GM19395 (cell line): ENCODE results near the gene RFPL3.
"Not testable (repeated sequence)": the region's sequence is repeated elsewhere in the genome, so short reads cannot be mapped to it uniquely, and the experiment has no call there.

Source experiments
- ATAC-seq: cut with Tn5 transposase; IDR thresholded peaks from one replicate; pipeline ENCODE4 v1.9.1; 2021; ENCODE audit warnings: mild to moderate bottlenecking, moderate library complexity; ENCODE audit not compliant: unreplicated experiment

RFPL3 gene

DNA sequence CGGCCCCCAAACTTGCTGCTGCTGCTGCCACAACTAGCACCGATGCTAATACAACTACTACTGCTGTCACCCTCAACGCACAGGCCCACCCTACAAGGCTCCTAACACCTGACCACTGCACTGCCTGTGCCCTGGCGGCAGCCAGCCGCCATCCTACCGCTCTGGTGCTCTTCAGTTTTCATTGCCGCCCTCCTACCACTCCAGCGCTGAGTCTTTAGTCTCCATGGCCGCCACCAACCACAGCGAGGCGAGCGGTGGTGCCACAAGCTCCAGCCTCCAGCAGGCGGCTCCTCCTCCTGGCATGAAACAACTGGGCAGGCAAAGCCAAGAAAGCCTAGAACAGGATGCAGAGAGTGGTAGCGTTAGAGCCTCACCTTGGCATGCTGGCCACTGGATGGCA is 5.0 kb upstream of the RFPL3 start:
- no peak for ATAC-seq

DNA sequence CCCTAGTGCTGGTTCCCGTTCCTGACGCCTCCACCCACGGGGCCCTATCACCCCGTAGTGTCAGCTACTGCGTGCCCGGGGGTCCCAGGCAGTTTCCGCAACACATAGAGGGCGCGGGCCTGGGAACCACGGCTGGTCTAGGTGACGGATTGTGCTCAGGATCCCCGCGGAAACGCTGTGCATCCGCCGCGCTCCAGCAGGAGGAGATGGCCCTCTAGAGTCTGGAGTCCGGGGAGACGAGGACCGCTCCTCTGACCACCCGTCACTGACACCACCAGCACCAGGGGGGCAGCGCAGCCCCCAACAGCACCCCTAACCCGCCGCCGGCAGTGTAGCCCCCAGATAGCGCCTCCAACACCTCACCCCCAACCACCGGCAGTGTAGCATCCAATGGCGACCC is 4.4 kb upstream of the RFPL3 start:
- no peak for ATAC-seq

DNA sequence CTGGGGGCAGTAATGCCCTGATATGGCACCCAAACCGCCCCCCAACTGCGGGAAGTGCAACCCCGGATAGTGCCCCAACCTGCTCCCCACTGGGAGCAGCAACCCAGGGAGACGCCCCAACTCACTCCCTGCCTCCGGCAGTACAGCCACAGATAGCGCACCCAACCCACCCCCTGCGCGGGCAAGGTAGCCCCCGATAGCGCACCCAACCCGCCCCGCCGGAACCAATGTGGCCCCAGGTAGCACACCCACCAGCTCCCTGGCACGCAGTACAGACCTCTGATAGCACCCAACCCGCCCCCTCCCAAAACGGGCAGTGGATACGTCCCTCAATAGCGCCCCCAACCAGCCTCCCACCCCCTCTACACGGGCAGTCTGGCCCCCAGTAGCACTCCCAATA is 3.8 kb upstream of the RFPL3 start:
- ATAC-seq = no peak

DNA sequence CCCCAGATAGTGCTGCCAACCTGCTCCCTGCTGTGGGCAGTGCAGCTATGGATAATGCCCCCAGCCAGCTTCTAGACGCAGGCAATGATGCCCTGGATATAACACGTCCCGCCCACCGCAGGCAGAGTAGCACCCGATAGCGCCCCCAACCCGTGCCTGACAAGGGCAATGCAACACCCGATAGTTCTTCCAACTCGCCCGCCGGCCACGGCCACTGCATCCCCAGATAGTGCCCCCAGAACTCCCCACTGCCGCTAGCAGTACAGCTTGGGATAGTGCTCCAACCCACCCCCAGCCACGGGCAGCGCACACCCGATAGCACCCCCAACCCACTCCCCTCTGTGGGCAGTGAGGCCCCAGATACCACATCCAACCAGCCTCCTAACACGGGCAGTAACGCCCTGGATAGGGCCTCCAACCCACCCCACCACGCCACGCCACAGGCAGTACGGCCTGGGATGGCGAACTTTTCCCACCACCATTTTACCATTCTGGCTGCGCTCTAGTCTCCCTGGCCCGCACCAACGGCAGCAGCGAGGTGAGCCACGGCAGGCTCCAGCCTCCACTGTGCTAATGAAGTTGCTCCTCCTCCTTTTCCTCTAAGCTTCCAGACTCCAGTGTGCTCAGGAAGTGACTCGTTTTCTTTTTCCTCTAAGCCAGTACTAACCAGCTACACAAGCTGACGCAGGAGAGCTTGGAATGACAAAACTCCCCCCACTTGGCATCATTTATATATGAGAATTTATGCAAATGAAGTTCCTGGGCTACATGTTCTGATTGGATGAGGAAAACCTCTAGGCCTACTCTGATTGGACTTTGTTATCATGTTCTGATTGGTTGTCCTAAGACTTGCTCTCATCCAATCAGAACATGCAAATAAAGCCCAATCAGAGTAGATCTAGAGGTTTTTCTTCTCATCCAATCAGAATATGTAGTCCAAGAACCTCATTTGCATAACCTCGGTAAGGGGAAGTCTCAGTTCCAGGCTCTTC is 3.0 kb upstream of the RFPL3 start:
- ATAC-seq = no peak

DNA sequence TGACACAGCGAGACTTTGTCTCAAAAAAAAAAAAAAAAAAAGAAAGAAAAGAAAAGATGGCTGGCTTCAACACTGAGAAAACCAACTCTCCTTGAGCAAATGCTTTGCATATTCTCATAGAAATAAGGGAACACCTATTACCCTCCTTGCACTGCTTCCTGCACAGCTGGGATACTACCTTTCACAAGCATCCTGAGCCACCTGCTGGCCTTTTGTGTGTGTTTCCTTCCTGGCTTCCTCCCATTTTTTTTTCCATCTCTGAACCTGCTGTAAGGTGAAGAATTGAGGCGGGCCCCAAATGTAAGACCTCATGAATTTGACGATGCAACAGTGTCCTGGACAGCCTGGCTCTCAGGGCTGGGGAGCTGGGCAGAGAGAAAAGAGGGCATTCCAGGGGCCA is 1.9 kb upstream of the RFPL3 start:
- ATAC-seq = no peak

DNA sequence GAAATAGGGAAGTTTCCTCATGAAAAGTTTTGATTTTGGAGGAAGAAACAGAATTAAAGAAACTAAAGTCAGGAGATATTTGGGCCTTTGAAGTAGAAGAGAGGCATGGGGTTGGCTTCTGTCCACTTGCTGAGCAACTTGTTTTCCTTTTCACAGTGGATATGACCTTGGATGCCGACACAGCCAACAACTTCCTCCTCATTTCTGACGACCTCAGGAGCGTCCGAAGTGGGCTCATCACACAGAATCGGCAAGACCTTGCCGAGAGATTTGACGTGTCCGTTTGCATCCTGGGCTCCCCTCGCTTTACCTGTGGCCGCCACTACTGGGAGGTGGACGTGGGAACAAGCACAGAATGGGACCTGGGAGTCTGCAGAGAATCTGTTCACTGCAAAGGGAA is 2.4 kb downstream of the RFPL3 start:
- not testable (repeated sequence) for ATAC-seq

DNA sequence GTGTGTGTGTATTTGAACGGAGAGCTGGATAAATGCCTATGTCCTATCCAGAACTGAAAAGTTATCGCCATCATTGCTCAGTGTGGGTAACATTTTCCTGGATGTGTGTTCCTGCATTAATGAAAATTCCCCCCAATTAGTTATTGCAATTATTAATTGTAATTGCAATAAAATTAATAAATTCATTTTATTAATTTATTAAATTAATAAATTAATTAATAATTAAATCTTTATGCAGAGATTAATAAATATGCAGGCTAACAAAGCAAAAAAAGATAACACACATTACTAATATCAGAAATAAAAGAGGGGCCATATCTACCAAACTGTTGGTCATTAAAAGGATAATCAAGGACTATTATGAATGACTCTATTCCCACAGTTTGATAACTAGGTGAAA is 3.6 kb downstream of the RFPL3 start:
- no peak for ATAC-seq

DNA sequence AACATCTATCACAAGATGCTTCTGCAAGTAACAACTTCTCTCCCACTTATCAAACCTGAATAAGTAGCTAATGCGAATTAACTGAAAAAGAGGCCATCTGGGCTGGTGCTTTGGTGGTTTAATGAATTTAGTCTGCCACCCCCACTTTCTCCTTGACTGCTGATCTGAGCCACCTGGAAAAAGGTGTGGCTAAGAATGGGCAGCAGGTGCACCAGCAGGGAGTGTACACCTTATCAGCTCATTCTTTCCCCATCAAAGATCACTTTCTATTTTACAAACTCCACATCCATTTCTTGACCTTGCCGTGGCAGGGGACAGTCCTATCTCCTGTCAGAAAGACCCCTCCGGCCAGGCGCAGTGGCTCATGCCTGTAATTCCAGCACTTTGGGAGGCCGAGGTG is 6.5 kb downstream of the RFPL3 start:
- ATAC-seq = no peak

DNA sequence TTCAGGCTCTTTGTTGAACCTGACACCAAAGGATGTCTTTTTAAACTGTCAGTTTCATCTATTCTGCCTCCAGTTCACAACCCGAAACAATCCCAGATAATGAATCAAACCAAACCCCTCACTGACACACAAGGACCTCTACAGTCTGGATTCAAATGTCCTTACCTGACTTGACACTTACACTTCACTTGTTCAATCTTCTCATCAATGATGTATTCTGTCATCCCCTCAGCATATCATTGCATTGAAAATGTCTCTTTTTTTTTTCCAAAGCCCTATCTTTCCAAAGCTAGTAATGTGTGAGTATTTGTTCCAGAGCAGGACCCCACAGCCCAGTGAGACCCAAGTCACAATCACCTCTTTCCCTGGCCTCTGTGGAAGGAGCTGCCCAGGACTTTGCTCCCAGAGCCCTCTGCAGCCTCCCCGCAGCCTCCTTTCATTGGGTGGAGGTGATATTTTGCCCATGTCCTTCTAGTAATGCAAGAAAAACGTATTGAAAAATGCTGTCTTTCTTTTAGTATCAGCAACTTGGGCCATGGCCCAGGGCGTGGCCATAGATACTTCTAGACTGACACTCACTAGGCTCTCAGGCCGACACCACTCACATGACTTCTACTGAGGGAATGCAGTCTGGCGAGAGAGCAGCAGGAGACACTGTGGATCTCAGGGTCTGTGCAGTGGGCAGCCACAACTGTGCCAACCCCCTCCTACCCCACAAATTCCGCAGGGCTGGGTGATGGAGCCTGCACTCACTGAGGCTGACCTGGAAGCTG is 18.2 kb downstream of the RFPL3 start:
- ATAC-seq = no peak

DNA sequence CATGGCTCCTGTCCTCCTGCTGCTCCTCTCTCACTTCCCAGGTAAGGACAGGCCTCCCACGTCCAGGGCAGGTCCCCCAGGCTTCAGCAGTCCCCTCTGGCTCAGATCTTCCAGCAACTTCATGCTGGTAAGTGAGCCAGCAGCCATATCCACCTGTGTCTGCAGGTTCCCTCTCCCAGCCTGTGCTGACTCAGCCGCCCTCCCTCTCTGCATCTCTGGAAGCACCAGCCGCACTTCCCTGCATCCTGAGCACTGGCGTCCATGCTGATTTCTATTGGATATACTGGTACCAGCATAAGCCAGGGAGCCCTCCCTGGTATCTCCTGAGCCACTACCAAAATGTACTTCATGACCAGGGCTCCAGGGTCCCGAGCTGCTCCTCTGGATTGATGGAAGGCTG is 19.0 kb downstream of the RFPL3 start:
- ATAC-seq = no peak

DNA sequence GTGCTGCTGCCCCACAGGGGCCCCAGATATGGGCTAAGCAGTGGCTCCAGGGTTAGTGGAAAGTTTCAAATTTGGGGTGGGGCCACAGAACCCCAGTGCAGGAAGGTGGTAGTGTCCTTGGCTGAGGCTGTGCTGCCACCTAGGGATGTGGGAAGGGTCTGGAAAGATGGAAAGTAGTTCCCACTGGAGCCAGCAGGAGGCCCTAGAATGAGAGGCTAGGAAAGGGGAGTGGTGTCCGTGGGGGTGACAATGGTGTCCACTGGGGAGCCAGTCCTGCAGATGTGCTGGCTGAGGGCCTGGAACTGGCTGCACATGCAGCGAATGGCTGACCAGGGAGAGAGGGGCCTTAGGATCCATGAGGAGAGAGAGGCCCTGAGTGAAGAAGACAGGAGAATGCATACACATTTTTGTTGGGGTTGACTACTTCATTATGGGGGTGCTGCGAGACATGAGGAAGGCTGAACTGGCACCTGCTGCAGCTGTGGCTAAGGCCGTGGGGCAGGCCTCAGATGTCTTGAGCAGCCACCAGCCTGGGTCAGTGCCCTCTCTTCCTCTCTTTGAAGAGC is 21.1 kb downstream of the RFPL3 start:
- no peak for ATAC-seq

DNA sequence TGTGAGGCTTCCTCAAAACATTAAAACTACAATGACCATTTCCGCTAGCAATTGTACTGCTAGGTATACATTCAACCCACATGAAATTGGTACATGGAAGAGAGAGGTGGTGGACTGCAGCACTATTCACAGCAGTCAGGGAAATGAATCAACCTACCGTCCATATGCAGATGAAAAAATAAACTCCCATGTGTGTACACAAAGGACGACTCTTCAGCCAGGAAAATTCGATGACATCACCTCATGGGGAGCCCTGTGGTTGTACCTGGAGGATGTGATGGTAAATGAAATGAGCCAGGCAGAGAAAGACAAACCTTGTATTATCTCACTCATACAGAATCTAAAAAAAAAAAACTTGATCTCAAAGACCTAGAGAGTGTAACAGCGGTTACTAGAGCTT is 23.3 kb downstream of the RFPL3 start:
- no peak for ATAC-seq

DNA sequence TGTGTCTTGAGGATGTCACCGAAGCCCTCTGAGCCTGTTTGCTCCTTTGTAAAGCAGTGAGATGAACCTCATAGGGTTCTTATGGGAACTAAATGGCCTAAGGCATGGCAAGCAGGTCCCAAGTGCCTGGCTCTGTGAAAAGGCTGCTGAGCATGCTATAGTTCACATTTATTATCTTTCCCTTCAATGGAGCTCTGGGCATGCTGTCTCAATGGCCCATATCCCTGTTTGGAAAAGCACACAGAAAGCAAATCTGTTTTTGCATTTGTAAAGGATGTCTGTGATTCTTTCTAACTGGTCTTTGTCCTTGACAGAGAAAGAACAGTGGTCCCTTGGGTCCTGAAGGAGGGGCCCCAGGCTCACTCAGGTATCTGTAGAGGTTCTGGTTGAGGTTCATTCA is 28.0 kb downstream of the RFPL3 start:
- no peak for ATAC-seq

DNA sequence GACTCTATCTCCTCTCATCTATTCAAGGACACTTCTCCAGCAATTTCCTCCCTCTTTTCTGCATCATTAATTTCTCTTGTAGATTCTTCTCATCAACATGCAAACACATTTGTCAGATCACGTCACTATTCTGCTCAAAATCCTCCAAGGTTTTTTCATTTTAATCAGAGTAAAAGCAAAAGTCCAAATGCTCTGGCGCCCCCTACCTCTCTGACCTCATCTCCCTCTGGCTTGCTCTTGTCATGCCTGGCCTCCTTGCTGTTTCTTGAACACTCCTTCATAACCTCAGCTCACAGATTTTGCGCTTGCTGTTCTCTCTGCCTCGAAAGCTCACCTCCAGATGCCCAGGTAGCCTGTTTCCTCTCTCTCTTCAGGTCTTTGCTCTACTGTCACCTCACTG is 32.0 kb downstream of the RFPL3 start:
- no peak for ATAC-seq

DNA sequence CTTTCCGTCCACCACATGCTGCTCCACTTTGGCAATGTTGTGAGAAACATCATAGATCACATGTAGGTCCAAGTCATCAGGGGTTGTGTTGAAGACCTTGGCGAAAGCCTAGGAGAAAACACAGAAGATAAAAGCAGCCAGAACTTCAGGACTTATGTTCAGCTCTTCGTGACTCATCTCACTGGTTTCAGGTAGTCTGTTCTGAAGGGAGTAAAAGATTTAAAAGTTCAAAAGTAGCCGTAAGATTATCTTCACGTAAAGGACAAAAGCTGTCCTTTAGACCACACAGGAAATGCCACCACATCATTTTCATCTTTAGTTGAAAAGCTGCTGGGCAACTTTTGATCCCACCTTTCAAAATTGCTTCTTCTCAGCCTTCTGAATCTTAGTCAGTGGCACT is 37.4 kb downstream of the RFPL3 start:
- no peak for ATAC-seq

DNA sequence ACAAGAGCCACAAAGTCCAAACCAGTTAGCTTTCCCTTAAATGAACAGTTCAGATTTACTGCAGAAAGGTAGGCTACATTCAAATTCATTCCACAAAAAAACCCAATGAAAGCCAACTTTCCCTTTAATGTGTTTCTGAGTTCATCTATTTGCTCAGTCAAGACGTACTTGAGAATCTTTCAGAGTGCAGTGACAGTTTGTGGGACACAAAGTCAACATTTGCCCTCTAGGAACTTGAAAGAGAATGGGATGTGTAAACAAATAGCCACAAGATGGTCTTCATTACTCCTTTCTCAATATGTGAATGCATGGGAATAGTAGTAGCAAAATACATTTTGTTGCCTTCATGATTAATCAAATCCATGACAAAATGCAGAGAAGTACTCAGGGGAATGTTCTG is 38.6 kb downstream of the RFPL3 start:
- ATAC-seq = no peak

DNA sequence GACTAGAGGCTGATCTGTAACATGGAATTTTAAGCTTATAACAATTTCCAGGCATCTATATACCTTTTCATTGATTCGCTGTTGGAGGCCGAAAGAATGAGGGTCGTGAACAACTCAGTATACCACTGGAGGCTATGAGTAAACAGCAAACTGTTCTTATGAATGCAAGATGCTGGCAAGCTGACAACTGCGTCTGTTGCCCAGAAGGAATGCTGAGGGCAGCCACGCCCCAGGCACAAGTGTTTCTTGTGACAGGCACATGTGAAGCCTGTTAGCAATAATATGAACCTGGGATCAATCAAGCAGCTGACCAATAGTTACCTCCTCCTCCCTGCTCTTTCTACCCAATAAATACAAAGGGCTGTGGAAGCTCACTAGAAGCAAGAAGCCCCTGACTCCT is 39.1 kb downstream of the RFPL3 start:
- no peak for ATAC-seq

DNA sequence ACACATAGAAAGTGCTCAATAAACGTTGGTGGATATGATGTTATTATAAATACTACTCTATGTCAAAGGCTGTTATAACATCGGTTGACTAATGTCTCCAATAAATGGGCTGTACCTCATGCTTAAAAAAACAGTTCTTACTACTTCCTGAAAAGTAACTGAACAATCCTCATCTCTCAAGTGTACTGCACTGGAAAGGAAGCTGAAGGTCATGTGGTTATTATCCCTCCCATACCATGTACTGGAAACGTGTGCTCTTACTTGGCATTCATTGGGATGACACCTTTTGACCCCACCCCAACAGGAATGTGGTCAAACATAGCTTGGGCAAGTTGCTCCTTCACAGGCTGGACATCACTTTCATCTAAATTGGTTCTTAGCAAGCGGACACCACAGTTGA is 43.8 kb downstream of the RFPL3 start:
- no peak for ATAC-seq

DNA sequence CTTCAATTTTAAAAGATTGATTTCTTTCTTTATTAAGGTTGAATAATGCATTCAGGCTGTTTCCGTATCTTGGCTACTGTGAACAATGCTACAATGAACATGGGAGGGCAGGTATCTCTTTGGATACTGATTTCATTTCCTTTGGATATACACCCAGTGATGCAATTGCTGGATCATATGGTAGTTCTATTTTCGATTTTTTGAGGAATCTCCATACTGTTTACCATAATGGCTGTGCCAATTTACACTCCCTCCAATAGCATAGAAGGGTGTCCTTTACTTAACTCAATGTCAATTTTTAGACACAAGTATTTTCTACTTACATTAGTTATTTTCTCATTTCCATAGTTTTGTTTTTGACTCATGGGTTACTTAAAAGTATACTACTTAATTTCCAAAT is 46.4 kb downstream of the RFPL3 start:
- no peak for ATAC-seq

DNA sequence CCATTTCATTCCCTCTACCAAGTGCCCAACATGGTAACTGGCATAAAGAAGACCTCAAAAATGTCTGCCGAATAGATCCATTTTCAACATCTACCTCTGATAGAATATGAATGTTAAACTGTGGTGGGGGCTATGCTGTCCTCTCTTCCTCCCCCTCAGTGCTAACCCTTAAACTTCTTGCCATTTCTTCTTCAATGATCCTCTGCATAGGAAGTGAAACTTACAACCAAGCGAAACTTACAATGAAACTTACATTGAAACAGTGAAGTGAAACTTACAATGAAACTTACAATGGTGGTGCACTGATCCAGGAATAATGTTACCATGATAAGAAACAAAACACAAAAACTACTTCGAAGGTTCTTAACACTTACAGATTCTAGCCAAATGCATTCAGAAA is 49.6 kb downstream of the RFPL3 start:
- peak; percentile 69 for ATAC-seq

DNA sequence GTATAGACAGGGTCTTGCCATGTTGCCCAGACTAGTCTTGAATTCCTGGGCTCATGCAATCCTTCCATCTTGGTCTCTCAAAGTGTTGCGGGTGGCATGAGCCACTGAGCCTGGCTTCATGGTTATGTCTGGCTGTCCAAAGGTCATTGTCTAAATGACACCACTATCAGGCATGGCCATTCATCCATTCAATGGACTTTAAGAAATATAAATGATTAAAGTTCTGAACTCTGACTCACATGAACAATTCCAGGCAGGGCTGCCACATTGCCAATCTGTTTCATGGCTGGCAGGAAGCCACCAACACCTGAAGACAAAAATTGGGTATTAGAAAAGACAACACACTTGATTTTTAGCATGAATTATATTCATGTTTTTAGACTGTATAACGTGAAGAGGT is 50.3 kb downstream of the RFPL3 start:
- ATAC-seq = no peak

DNA sequence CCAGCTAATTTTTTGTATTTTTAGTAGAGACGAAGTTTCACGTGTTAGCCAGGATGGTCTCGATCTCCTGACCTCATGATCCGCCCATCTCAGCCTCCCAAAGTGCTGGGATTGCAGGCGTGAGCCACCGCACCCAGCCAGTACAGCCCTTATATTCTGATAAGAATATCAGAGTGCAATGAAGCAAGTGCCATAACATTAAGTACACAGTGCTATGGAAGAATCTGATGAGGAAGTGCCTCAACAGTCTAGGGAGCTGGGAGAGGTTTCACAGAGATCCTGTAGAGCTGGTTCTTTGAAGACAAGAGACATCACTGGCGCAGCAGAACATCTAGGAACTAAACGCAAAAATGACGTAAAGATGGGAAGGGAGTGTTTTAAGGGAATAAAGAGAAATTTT is 52.3 kb downstream of the RFPL3 start:
- ATAC-seq = no peak
